Neural cell (in vitro differentiated cells): Measurements from ENCODE around the gene NGLY1. TPM values are rescaled to one million over a fixed set of nuclear protein-coding genes. Genes with fewer than 3 reads are reported as not detected.

ENCODE experiments used
- H2AFZ ChIP-seq: fragments of 200-600, 300-800 bp; sonication (generic), shearing (Covaris generic); 2 replicates; pipeline ENCODE4 v1.6.0; 2014; ENCODE audit warnings: low read depth, mild to moderate bottlenecking, antibody characterized with exemption, low read length, moderate library complexity
- H3F3A ChIP-seq: fragments of 200-600 bp; shearing (Covaris generic); 2 replicates; pipeline ENCODE4 v1.6.1; 2016; ENCODE audit warnings: mild to moderate bottlenecking, moderate library complexity, mixed read lengths, antibody characterized with exemption, low read length; ENCODE audit not compliant: insufficient read depth, poor library complexity, severe bottlenecking
- H3K27ac ChIP-seq: fragments of 200-600, 300-800 bp; sonication (generic), shearing (Covaris generic); 2 replicates; pipeline ENCODE4 v1.5.1; 2014; ENCODE audit warnings: mild to moderate bottlenecking, low read length, moderate library complexity
- H3K27me3 ChIP-seq: fragments of 300-800, 200-600 bp; sonication (generic), shearing (Covaris generic); 2 replicates; pipeline ENCODE4 v1.6.0; 2014; ENCODE audit warnings: mild to moderate bottlenecking, low read depth, low read length, moderate library complexity; ENCODE audit not compliant: insufficient read depth
- H3K36me3 ChIP-seq: fragments of 300-800, 200-600 bp; sonication (generic), shearing (Covaris generic); 2 replicates; pipeline ENCODE4 v1.5.1; 2014; ENCODE audit warnings: mild to moderate bottlenecking, antibody characterized with exemption, low read length, moderate library complexity; ENCODE audit not compliant: insufficient read depth
- H3K4me2 ChIP-seq: fragments of 300-800, 200-600 bp; sonication (generic), shearing (Covaris generic); 2 replicates; pipeline ENCODE4 v1.6.0; 2014; ENCODE audit warnings: mild to moderate bottlenecking, low read length
- H3K4me3 ChIP-seq: fragments of 300-800, 200-600 bp; sonication (generic), shearing (Covaris generic); 2 replicates; pipeline ENCODE4 v1.5.1; 2014; ENCODE audit warnings: mild to moderate bottlenecking, low read length, moderate library complexity
- H3K79me2 ChIP-seq: fragments of 200-600 bp; shearing (Covaris generic); replicated peaks from 2 replicates; pipeline ENCODE4 v1.6.0; 2014; ENCODE audit warnings: mild to moderate bottlenecking, low read length, moderate library complexity; ENCODE audit not compliant: insufficient read depth
- H3K9ac ChIP-seq: fragments of 300-800, 200-600 bp; sonication (generic), shearing (Covaris generic); 2 replicates; pipeline ENCODE4 v1.6.1; 2016; ENCODE audit warnings: mild to moderate bottlenecking, low read length, mixed read lengths
- H3K9me2 ChIP-seq: fragments of 200-600 bp; shearing (Covaris generic); 2 replicates; pipeline ENCODE4 v1.6.1; 2016; ENCODE audit warnings: mild to moderate bottlenecking, low read length, mixed read lengths; ENCODE audit not compliant: insufficient read depth
- H3K9me3 ChIP-seq: fragments of 200-600, 300-800 bp; sonication (generic), shearing (Covaris generic); 2 replicates; pipeline ENCODE4 v1.6.1; 2016; ENCODE audit warnings: mild to moderate bottlenecking, mixed run types, low read length, moderate library complexity, mixed read lengths
- H4K20me1 ChIP-seq: fragments of 200-600 bp; shearing (Covaris generic); 2 replicates; pipeline ENCODE4 v1.6.1; 2016; ENCODE audit warnings: mild to moderate bottlenecking, mixed run types; ENCODE audit not compliant: insufficient read depth
- EP300 ChIP-seq: fragments of 450-650 bp; conservative IDR thresholded peaks from 2 replicates; pipeline ENCODE4 v1.6.1; 2014; ENCODE audit warnings: antibody characterized with exemption, mild to moderate bottlenecking, moderate library complexity; ENCODE audit not compliant: poor library complexity, severe bottlenecking
- EZH2 ChIP-seq: fragments of 200-600, 300-800 bp; shearing (Covaris generic), sonication (generic); IDR thresholded peaks from 2 replicates; pipeline ENCODE4 v1.6.1; 2014; ENCODE audit warnings: antibody characterized with exemption, low read length, borderline replicate concordance, mild to moderate bottlenecking; ENCODE audit not compliant: insufficient read depth, poor library complexity, severe bottlenecking
- MXI1 ChIP-seq: fragments of 450-650 bp; conservative IDR thresholded peaks from 2 replicates; pipeline ENCODE4 v1.6.1; 2014; ENCODE audit warnings: antibody characterized with exemption, mild to moderate bottlenecking; ENCODE audit not compliant: poor library complexity, severe bottlenecking
- POLR2AphosphoS5 ChIP-seq: IDR thresholded peaks from 2 replicates; pipeline ENCODE4 v1.6.1; 2012
- RAD21 ChIP-seq: fragments of 450-650 bp; conservative IDR thresholded peaks from 2 replicates; pipeline ENCODE4 v1.6.1; 2014; ENCODE audit warnings: antibody characterized with exemption, mild to moderate bottlenecking, moderate library complexity
- SMC3 ChIP-seq: fragments of 450-650 bp; conservative IDR thresholded peaks from 2 replicates; pipeline ENCODE4 v1.6.1; 2014; ENCODE audit warnings: antibody characterized with exemption, mild to moderate bottlenecking, moderate library complexity; ENCODE audit not compliant: poor library complexity
- TAF1 ChIP-seq: IDR thresholded peaks from 2 replicates; pipeline ENCODE4 v1.6.1; 2012; ENCODE audit warnings: low read depth
- polyA plus RNA-seq: library from polyadenylated mRNA; depleted of rRNA; stranded (reverse); fragments of >200 nt; gene quantifications from 2 replicates; pipeline ENCODE4 v1.2.3, GENCODE V29; 2014
- TF ChIP-seq, protein P1 (sequence below): IDR thresholded peaks from 2 replicates; pipeline ENCODE4 v1.6.1; 2012; ENCODE audit warnings: borderline replicate concordance
- TF ChIP-seq, protein P2 (sequence below): fragments of 450-650 bp; IDR thresholded peaks from 2 replicates; pipeline ENCODE4 v1.5.1; 2014; ENCODE audit warnings: antibody characterized with exemption, mild to moderate bottlenecking, moderate library complexity; ENCODE audit not compliant: poor library complexity, severe bottlenecking

NGLY1 gene
- polyA plus RNA-seq, 1 donor from 2014 or later: 22.0 TPM

DNA sequence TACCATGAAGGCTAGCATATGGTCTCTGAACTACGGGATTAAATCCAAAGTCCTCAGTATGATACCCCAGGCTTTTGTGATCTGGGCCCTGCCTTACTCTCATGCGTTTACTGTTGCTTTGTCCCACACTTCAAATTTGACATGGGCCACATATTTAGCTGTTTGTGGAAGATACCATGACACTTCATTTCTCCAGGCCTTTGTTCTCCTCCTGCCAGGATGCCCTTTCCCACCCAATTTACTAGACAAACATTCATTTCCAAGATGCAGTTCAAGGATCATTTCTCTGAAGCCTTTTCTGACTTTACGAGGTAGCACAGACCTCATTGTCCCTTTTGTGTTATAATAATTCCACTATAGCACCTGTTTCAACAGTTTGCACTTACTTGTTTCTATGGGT lies 4.4 kb upstream of the NGLY1 start:
- H3K4me3 ChIP-seq: no peak overlapping the region
- H3K9me2 ChIP-seq: no peaks in the 10 kb centered on the region

DNA sequence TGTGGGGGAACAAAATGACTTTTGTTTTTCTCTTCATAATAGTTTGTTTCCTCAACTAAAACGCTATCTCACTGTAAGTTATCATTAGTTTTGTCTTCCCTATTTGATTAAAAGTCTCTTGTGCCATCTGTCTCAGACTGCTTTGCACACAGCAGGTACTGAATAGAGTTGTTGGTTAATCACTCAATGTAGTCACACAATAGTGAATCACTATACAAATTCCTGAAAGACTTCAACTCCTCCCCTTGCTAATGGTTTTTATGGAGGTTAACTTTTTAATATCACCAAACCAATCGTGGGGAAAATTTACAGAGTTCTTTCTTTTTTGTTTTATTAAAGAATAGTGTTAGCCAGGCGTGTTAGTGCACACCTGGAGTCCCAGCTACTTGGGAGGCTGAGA lies 2.6 kb upstream of the NGLY1 start:
- TF ChIP-seq EZH2 (no peak), SMC3 (no peak), MXI1 (no peak), RAD21 (no peak), POLR2AphosphoS5 (no peak), TAF1 (no peak), EP300 (no peak)
- TF ChIP-seq, protein P1, sequence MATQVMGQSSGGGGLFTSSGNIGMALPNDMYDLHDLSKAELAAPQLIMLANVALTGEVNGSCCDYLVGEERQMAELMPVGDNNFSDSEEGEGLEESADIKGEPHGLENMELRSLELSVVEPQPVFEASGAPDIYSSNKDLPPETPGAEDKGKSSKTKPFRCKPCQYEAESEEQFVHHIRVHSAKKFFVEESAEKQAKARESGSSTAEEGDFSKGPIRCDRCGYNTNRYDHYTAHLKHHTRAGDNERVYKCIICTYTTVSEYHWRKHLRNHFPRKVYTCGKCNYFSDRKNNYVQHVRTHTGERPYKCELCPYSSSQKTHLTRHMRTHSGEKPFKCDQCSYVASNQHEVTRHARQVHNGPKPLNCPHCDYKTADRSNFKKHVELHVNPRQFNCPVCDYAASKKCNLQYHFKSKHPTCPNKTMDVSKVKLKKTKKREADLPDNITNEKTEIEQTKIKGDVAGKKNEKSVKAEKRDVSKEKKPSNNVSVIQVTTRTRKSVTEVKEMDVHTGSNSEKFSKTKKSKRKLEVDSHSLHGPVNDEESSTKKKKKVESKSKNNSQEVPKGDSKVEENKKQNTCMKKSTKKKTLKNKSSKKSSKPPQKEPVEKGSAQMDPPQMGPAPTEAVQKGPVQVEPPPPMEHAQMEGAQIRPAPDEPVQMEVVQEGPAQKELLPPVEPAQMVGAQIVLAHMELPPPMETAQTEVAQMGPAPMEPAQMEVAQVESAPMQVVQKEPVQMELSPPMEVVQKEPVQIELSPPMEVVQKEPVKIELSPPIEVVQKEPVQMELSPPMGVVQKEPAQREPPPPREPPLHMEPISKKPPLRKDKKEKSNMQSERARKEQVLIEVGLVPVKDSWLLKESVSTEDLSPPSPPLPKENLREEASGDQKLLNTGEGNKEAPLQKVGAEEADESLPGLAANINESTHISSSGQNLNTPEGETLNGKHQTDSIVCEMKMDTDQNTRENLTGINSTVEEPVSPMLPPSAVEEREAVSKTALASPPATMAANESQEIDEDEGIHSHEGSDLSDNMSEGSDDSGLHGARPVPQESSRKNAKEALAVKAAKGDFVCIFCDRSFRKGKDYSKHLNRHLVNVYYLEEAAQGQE: no peak
- TF ChIP-seq, protein P2, sequence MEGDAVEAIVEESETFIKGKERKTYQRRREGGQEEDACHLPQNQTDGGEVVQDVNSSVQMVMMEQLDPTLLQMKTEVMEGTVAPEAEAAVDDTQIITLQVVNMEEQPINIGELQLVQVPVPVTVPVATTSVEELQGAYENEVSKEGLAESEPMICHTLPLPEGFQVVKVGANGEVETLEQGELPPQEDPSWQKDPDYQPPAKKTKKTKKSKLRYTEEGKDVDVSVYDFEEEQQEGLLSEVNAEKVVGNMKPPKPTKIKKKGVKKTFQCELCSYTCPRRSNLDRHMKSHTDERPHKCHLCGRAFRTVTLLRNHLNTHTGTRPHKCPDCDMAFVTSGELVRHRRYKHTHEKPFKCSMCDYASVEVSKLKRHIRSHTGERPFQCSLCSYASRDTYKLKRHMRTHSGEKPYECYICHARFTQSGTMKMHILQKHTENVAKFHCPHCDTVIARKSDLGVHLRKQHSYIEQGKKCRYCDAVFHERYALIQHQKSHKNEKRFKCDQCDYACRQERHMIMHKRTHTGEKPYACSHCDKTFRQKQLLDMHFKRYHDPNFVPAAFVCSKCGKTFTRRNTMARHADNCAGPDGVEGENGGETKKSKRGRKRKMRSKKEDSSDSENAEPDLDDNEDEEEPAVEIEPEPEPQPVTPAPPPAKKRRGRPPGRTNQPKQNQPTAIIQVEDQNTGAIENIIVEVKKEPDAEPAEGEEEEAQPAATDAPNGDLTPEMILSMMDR: no peak
- no peaks in the 10 kb centered on the region for H3K36me3 ChIP-seq
- no peaks in the 10 kb centered on the region for H3K9me3 ChIP-seq
- H3K27ac ChIP-seq: no peak overlapping the region
- no peaks in the 10 kb centered on the region for H3K79me2 ChIP-seq
- H2AFZ ChIP-seq: no peak overlapping the region
- no peaks in the 10 kb centered on the region for H3K27me3 ChIP-seq
- no peak overlapping the region for H3K9ac ChIP-seq
- H3K4me3 ChIP-seq: no peak overlapping the region
- no peaks in the 10 kb centered on the region for H3F3A ChIP-seq
- no peak overlapping the region for H3K4me2 ChIP-seq
- H4K20me1 ChIP-seq: no peaks in the 10 kb centered on the region
- H3K9me2 ChIP-seq: no peaks in the 10 kb centered on the region

More for the DNA sequence above, 4.4 kb upstream of the NGLY1 start:
- Histone ChIP-seq H3K27ac (no peak overlapping the region), H3F3A (no peaks in the 10 kb centered on the region), H3K9ac (no peak overlapping the region), H3K36me3 (no peaks in the 10 kb centered on the region), H3K9me3 (no peaks in the 10 kb centered on the region), H3K4me2 (no peak overlapping the region), H4K20me1 (no peaks in the 10 kb centered on the region), H3K27me3 (no peaks in the 10 kb centered on the region), H3K79me2 (no peaks in the 10 kb centered on the region), H2AFZ (no peak overlapping the region)
- TF ChIP-seq EZH2 (no peak), RAD21 (no peak)

DNA sequence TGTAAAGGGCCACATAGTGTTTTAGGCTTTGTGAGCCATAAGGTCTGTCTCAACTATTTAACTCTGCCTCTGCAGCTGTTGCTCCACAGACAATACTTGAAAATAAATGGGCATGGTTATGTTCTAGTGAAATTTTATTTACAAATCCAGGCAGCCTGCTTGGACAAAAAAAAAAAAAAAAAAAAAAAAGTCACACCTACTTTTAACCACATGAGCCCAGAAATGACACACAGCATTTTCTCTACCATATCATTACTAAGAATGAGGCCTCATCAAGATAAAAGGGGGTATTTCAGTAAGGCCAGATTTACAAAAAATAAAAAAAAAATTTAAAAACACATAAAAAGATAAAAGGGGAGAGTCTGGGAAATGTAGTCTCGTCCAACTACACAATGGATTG lies 1.7 kb upstream of the NGLY1 start:
- TF ChIP-seq TAF1: no peak
- no peak for TF ChIP-seq EP300
- TF ChIP-seq MXI1: no peak
- TF ChIP-seq POLR2AphosphoS5: no peak
- TF ChIP-seq, protein P2: no peak
- no peaks in the 10 kb centered on the region for H3K79me2 ChIP-seq
- H4K20me1 ChIP-seq: no peaks in the 10 kb centered on the region
- H3K9me3 ChIP-seq: no peaks in the 10 kb centered on the region
- H3K27me3 ChIP-seq: no peaks in the 10 kb centered on the region
- H3K9me2 ChIP-seq: no peaks in the 10 kb centered on the region
- H3F3A ChIP-seq: no peaks in the 10 kb centered on the region
- H3K36me3 ChIP-seq: no peaks in the 10 kb centered on the region
- no peak overlapping the region for H2AFZ ChIP-seq
- no peak overlapping the region for H3K4me2 ChIP-seq
- H3K4me3 ChIP-seq: no peak overlapping the region
- H3K27ac ChIP-seq: no peak overlapping the region
- H3K9ac ChIP-seq: no peak overlapping the region
